Nephron progenitor cell (in vitro differentiated cells): Measurements from ENCODE around the gene SIK3.

Experiments used
- DNase-seq: peaks from one replicate; pipeline ENCODE4 v3.0.0; 2021
- H3K27ac Mint-ChIP-seq: 2 replicates; pipeline ENCODE4 v1.8.0; 2021; ENCODE audit warnings: mild to moderate bottlenecking, moderate library complexity, mixed read lengths
- H3K27me3 Mint-ChIP-seq: 2 replicates; pipeline ENCODE4 v1.8.0; 2021; ENCODE audit warnings: mild to moderate bottlenecking, low read depth, mixed read lengths; ENCODE audit not compliant: poor library complexity
- H3K36me3 Mint-ChIP-seq: 2 replicates; pipeline ENCODE4 v1.8.0; 2021; ENCODE audit warnings: low read depth, mixed read lengths
- H3K4me1 Mint-ChIP-seq: 2 replicates; pipeline ENCODE4 v1.8.0; 2021; ENCODE audit warnings: mixed read lengths
- H3K4me3 Mint-ChIP-seq: 2 replicates; pipeline ENCODE4 v1.8.0; 2021; ENCODE audit warnings: mild to moderate bottlenecking, moderate library complexity, mixed read lengths
- H3K9me3 Mint-ChIP-seq: 2 replicates; pipeline ENCODE4 v1.8.0; 2021; ENCODE audit warnings: mild to moderate bottlenecking, moderate library complexity, mixed read lengths
- CTCF ChIP-seq: fragments of 200-600 bp; sonication (generic); IDR thresholded peaks from 2 replicates; pipeline ENCODE4 v1.5.0; 2021; ENCODE audit warnings: antibody characterized with exemption

The SIK3 gene

GRCh38 chr11:117042689-117043088, 55.5 kb downstream of the SIK3 start:
- H3K4me1 Mint-ChIP-seq, result peaks cover 51% of the 10 kb centered on the region
- no peaks in the 10 kb centered on the region for H3K36me3 Mint-ChIP-seq
- H3K4me3 Mint-ChIP-seq, result no peak overlapping the region
- no peaks in the 10 kb centered on the region for H3K27me3 Mint-ChIP-seq
- no peak for TF ChIP-seq CTCF
- H3K9me3 Mint-ChIP-seq, result no peaks in the 10 kb centered on the region
- DNase-seq, result no peak
- H3K27ac Mint-ChIP-seq, result no peak overlapping the region

DNA sequence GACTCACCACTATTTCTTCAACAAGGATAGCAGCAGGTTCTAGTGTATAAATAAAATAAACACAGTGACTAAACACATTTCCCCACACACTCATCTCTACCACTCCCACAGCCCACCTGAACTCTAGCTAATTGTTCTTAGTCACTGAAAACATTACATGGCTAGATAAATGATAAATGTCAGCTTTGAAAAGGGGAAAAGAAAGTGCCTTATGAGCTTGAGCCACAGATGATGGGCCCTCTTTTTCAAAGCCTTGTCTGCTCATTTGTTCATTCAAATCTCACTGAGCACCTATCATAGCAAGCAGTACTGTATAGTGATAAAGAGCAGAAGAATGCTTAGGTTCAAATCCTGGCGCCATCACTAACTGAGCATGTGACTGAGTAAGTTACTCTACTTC, 58.3 kb downstream of the SIK3 start:
- Mint-ChIP-seq H3K27ac (no peak overlapping the region), H3K4me3 (no peak overlapping the region), H3K36me3 (no peaks in the 10 kb centered on the region), H3K27me3 (no peaks in the 10 kb centered on the region), H3K9me3 (no peaks in the 10 kb centered on the region), H3K4me1 (peaks cover 42% of the 10 kb centered on the region)
- DNase-seq, result no peak
- TF ChIP-seq CTCF, result no peak

GRCh38 chr11:117039270-117039669, 59.0 kb downstream of the SIK3 start:
- no peak for TF ChIP-seq CTCF
- Mint-ChIP-seq H3K4me1 (peaks cover 36% of the 10 kb centered on the region), H3K27me3 (no peaks in the 10 kb centered on the region), H3K4me3 (no peak overlapping the region), H3K36me3 (no peaks in the 10 kb centered on the region), H3K9me3 (no peaks in the 10 kb centered on the region), H3K27ac (peak overlapping the region; percentile 70)
- DNase-seq, result no peak

DNA sequence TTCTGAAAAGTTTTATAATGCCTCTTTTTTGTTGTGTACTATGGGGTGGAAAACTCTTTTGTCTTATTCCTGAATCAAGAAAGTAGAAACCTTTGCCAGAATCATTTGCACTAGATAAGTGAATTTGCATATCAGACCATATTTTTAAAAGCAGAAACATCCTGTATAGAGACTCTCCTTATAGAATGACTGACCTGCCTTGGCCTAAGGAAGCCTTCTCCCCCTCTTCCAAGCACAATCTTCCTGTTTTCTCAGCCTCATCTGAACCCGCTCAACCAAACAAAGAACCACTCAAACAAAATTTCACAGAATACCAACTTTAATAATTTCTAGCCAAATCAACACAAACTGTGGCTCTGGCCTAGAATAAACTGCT, 60.3 kb downstream of the SIK3 start:
- Mint-ChIP-seq H3K9me3 (no peaks in the 10 kb centered on the region), H3K27me3 (no peaks in the 10 kb centered on the region), H3K4me3 (no peak overlapping the region), H3K36me3 (no peaks in the 10 kb centered on the region), H3K27ac (peak overlapping the region; percentile 40), H3K4me1 (peaks cover 23% of the 10 kb centered on the region)
- DNase-seq, result no peak
- TF ChIP-seq CTCF, result no peak

DNA sequence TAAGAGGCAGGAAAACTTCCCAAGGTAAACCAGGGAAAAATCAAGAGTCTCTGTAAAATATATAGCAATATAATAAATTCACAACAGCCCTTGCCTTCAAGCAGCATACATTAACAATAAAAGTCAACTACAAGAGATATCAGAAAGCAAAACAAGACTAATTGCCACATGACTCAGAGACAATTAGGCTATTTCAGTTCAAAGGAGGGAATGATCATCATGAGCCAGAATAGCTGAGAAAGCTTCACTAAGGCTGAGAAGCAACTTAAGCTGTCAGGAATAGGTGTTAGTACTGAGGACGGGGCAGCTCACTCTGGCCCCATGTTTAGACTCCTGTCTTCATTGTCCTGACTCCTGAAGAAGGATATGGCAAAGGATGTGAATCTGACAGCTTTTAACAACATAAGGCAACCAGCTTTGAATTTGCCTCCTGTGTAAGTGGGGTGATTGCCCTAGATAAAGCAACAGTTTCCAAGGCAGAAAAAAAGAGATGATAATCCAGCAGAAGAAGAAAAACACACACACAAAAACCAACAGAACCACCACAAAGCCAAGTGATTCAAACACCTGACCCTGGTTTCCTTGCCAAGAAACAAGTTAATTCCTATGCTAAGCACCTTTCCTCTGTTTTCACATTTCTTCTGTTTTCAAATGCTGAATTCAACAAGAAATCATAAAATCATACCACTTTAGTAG, 60.8 kb downstream of the SIK3 start:
- no peaks in the 10 kb centered on the region for H3K36me3 Mint-ChIP-seq

More for the DNA sequence above, 60.8 kb downstream of the SIK3 start:
- H3K9me3 Mint-ChIP-seq, result no peaks in the 10 kb centered on the region
- no peaks in the 10 kb centered on the region for H3K27me3 Mint-ChIP-seq
- no peak for DNase-seq
- no peak overlapping the region for H3K4me3 Mint-ChIP-seq
- peaks cover 23% of the 10 kb centered on the region for H3K4me1 Mint-ChIP-seq
- H3K27ac Mint-ChIP-seq, result peak overlapping the region; percentile 50
- TF ChIP-seq CTCF, result no peak
